ENCODE measurements around the gene SPAG6.

GRCh38 chr10:22443175-22443901, 98.0 kb downstream of the SPAG6 start:
- no peak for TF ChIP-seq PATZ1 (tag by site-specific recombination; IDR thresholded peaks at IDR 0.05)
- TF ChIP-seq CTCF (tag by site-specific recombination; IDR thresholded peaks at IDR 0.05), result no peak
- TF ChIP-seq ZFP37 (tag by site-specific recombination; IDR thresholded peaks at IDR 0.05), result no peak
- TF ChIP-seq SP3 (tag by site-specific recombination; IDR thresholded peaks at IDR 0.05), result no peak
- no peak for TF ChIP-seq ZNF140 (tag by site-specific recombination; IDR thresholded peaks at IDR 0.05)

All from HEK293 (cell line).